HG02884 (cell line): Measurements from ENCODE around the gene DUOX2.

Experiments
- ATAC-seq: cut with Tn5 transposase; IDR thresholded peaks from one replicate; pipeline ENCODE4 v1.9.1; 2021; ENCODE audit warnings: mild to moderate bottlenecking, moderate library complexity; ENCODE audit not compliant: unreplicated experiment

DUOX2 gene

DNA sequence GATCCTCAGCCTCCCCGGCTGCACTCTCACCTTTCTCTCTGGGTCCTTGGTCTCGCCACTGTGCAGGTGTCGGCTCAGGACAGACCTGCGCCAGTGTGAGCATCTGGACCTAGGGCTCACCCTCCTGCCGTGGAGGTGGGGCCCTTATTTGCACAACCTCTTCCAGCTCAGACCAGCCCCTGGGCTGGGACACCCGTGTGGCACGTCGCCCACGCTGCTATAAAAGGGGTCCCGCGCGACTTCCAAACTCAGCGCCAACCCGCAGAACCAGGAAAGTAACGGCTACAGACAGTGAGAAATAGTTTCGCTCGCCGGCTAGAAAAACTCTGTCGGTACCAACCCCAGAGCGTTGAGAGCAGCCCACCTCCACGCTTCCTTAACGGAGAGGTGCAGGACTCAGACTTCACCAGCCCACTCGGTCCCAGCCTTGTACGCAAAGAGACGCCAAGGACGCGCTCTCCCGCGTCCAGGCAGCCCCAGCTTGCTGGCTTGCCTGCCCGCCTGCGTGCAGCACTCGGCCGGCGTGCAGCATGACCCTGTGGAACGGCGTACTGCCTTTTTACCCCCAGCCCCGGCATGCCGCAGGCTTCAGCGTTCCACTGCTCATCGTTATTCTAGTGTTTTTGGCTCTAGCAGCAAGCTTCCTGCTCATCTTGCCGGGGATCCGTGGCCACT is at the start of gene DUOX2, which contains the start of gene DUOXA2:
Gene DUOX2 (minus strand): TSS at position 97 of the 675 bp plus-strand sequence. CDS start 761 bp downstream, outside the sequence.
Gene DUOXA2 (plus strand): TSS at position 251 of the 675 bp plus-strand sequence. CDS start 280 bp downstream, at position 531.
- no peak for ATAC-seq

DNA sequence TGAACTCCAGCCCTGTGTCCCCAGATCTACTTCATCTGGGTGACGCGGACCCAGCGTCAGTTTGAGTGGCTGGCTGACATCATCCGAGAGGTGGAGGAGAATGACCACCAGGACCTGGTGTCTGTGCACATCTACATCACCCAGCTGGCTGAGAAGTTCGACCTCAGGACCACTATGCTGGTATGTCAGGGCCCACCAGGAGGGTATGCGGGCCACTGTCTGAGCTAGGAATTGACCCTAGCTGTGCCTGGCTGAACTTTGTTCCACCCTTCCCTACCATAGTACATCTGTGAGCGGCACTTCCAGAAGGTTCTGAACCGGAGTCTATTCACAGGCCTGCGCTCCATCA is 49.5 kb upstream of the DUOX2 start:
- no peak for ATAC-seq

DNA sequence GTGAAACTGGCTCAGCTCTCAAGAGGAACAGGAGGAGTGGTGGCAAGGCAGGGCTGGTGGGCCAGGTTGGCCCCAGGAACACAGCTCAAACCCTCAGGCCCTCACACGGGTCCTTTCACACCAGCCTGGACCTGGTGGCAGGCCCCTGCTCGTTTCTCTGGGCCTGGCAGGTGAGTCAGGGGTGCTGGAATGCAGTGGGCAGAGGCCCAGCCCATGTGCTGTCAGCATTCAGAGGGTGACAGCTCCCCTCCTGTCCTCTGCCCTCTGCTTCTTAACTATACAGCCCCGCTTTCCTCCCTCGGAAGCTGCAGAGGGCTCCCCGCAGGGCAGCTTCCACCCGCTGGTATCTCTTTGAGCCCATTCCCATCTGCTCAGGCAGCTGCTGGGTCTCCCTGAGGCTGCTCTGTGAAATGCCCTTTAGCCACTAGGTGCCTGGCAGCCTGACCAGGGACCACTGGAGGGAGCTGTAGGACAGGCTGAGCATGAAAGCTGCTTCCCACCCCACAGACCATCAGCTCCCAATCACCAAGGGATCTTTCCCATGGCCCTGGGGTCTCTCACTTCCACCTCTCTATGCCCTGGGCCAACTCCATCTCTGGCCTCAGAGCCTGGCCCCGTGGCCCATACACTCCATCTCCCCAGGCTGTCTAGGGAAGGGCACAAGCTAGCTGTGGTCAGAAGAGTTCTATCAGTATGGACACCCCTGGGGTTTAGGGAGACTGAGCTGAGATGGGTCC is 49.0 kb upstream of the DUOX2 start:
- ATAC-seq = no peak

DNA sequence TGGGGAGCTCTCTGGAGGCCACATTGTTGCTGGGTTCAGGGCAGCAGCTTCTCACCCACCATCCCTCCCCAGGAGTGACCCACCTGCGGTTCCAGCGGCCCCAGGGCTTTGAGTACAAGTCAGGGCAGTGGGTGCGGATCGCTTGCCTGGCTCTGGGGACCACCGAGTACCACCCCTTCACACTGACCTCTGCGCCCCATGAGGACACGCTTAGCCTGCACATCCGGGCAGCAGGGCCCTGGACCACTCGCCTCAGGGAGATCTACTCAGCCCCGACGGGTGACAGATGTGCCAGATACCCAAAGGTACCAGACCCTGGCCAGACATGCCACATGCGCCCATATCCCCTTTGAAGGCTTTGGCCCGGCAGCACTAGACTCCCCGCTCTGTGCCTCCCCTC is 47.7 kb upstream of the DUOX2 start:
- no peak for ATAC-seq

DNA sequence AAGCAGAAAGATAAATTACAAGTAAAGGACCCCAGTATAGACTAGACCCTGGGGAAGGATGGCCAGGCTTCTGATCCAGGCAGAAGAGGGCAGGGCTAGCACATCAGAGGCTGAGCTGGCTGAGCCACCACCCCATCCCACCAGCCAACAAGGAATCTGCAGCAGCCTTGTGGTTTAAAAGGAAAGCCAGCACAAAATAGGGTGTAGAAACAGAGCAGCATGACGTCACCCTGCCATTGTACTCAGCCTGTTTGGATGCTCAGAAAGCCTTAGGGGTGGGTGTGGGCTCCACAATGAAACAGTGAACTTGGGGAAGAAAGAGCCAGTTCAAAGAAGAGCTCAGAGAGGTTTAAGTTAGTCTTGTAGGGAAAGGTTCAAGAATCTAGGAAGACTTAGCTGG is 44.0 kb upstream of the DUOX2 start:
- no peak for ATAC-seq

DNA sequence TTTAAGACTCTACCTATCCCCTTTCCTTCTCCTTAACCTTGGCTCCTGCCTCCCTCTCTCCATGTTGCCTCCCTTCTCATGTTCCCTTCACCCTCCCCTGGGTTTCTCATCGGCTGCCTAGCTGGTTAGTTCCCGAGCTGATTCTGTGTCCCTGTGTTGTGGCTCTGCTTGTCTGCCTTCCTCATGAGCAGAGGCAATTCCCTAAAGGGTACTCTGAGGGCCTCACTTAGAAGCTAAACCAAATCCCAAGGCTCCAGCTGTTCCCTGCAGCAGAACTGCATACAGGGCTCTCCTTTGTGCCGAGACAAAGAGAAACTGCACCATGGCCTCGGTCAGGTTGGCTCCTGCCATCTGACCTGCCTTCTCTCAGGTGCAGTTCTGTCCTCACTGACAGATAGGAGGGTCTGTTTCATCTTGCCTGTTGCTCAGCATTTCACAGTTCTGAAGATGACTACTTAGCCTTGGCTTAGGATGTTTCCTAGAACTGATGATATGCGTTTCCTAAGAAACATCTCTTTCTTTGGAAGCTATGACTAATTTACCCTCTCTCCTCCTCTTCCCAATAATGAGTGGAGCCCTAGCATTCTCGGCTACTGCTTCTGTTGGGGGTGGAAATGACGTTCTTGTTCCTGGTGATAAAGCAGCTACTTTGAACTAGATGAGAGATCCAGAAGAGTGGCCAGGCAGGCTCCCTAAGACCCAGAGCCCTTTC is 42.9 kb upstream of the DUOX2 start:
- ATAC-seq = no peak

DNA sequence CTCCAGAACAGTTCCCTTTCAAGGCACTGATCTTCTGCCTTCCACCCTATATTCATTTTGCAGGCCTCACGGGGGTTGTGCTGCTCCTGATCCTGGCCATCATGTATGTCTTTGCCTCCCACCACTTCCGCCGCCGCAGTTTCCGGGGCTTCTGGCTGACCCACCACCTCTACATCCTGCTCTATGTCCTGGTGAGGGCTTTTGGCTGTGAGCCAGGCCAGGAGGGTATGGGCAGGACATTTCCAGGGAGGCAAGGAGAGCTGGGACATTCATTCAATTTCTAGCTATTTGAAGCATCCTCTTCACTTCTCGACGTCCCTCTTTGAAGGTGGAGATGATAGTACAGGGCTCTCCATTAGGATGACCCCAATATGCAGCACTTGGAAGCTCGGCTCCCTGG is 41.8 kb upstream of the DUOX2 start:
- no peak for ATAC-seq

DNA sequence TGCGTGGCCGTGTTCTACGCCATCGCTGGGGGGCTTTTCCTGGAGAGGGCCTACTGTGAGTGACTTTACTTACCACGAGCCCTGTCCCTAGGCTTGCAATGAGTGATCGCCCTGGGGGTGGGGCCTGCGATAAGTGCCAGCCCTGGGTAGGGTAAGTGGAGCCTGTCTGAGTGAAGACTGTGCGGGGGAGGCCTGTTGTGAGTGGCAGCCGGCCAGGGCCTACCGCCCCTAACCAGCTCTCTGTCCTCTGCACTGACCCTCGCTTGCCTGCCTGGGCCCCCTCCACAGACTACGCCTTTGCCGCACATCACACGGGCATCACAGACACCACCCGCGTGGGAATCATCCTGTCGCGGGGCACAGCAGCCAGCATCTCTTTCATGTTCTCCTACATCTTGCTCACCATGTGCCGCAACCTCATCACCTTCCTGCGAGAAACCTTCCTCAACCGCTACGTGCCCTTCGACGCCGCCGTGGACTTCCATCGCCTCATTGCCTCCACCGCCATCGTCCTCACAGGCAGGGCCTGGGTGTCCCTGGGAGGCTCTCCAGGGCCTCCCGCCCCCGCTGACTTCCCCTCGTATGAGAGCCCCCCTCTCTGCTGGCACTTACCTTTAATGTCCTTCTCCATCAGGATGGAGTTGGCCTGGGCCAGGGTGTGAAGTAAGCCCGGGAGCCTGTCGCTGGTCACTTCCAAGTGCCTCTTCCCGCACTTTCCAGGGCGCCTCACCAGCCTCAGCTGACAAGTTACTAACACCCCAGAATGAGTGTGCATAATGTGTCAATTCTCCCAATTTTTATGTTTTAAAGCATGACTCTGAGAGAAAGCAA is 38.2 kb upstream of the DUOX2 start:
- no peak for ATAC-seq

DNA sequence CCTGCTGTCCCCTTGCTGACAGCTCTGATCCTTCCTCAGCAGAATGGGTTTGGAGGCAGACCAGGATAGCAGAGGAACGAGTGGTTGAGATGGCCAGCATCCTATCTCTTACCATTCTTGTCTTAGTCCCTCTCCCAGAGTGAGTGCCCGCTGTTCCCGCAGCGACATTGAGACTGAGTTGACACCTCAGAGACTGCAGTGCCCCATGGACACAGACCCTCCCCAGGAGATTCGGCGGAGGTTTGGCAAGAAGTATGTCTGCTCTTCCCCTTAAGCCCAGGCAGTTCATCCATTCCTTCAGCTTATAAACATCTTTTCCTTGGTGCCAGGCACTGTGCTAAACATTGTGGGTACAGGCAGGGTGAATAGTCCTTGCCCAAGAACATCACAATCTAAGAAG is 37.0 kb upstream of the DUOX2 start:
- no peak for ATAC-seq

DNA sequence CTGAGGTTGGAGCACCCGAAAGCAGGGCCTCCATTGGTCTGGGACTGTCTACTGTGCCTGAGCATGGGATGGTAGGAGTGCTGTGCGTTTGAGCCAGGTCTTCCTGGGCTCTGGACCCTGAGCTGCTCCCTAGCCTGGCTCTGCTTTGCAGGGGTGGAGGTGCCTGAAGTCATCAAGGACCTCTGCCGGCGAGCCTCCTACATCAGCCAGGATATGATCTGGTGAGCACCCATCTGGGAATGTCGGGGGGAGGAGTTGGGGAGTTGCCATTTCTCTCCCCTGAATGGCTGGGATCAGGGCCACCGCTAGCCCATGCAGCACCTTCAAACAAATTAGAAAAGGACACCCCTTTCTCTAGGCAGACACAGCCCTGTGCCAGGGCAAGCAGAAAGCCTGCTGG is 36.5 kb upstream of the DUOX2 start:
- no peak for ATAC-seq

DNA sequence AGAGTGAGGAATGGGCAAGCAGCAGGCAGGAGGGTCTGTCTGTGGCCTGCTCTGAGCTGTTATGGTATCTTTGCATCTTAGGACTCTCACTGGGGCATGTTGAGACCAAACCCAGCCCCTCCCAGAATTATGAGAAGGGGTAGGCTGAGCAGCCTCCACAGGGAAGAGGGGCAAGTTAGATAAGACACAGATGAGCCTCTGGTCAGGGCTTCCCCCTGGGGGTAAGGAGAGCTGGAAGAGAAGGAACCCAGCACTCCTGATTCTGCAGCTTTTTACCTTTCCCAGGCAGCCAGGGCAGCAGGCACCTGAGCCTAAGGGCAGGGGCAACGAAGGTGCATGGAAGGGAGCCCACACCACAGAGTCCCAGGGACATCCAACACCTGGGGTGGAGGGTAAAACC is 35.1 kb upstream of the DUOX2 start:
- no peak for ATAC-seq

DNA sequence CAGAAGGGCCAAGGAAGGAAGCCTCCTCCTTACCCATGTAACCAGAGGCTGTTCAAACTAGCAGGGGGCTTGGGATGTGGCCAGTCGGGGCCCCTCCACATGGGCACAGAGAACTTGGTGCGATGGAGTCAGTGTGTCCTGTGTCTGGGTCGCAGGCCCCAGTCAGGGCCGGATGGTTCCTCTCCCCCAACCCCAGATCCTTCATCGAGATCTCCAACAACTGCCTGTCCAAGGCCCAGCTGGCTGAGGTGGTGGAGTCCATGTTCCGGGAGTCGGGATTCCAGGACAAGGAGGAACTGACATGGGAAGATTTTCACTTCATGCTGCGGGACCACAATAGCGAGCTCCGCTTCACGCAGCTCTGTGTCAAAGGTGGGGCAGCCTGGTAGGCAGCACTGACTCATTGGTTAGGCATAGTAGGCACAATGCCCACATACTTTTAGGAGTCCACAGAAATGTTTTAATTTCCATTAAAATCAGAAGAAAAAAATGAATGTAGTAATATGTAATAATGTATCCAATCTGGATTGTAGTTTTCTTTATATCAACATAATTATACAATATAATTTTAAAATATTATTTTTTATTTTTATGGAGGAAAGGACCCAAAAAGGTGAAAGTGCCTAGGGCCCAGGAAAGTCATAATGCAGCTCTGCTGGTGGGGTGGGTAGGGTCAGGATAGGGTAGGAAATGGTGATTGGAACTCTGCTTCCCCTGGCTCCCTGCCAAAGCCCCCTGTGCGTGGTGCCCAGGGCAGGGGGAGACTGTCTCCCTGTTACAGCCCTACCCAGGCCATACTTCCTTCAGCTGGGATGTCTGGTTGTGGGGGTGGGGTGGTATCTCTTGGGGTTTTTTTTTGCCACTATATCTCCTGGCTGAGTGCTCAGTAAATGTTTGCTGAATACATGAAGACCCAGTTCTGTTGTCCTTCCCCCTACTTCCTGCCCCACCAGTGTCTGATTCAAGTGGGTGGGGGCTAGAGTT is 34.4 kb upstream of the DUOX2 start:
- no peak for ATAC-seq

DNA sequence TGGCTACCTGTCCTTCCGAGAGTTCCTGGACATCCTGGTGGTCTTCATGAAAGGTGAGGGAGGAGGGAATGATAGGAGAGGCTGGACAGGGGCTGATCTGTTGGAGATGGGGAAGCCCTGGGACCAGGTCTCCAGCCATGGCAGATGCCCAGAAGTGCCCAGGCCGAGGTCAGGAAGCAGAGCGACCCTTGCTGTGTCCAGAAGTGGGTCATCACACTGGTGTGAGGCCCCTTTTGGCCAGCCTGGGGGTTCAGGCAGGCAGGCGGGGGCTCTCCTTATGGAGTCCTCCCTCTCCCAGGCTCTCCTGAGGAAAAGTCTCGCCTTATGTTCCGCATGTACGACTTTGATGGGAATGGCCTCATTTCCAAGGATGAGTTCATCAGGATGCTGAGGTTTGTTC is 33.6 kb upstream of the DUOX2 start:
- ATAC-seq = no peak

DNA sequence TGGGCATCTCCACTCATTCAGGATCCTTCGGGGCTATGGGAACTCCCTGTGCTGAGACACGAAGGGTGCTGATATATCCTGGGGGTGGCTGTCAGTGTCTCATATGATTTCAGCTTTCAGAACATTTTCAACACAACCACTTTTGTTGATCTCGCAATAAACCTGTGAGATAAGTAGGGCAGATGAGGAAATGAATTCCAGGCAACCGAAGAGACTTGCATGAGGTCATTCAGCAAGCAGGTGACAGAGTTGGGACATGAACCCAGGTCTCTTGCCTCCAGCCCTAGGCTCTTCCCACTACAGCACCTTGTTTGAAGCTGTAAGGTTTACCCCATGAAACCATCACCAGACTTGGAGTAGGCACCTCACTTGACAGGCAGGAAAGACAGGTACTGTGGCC is 32.4 kb upstream of the DUOX2 start:
- ATAC-seq = no peak

DNA sequence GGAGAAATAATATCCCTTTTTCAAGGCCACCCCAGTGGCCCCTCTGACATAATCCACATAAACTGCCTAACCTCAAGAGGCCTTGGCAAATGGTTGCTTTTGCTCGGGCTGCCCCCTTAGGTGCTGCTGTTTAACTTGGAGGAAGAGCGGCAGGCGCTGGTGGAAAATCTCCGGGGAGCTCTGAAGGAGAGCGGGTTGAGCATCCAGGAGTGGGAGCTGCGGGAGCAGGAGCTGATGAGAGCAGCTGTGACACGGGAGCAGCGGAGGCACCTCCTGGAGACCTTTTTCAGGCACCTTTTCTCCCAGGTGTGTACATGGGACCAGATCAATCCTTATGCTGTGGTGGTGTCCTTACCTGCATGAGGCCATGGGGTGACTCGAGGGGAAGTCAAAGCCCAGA is 30.8 kb upstream of the DUOX2 start:
- no peak for ATAC-seq

DNA sequence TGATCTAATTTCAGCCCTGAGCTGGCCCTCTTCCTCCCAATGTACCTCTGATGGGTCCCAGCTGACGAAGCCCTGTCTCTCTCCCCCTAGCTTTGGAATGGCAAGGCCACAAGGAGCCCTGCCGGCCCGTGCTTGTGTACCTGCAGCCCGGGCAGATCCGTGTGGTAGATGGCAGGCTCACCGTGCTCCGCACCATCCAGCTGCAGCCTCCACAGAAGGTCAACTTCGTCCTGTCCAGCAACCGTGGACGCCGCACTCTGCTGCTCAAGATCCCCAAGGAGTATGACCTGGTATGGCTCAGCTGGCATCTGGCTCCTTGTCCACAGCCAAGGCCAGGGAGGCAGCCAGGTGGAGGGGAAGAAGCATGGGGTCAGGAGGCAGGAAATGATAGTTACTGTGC is 30.0 kb upstream of the DUOX2 start:
- ATAC-seq = no peak

DNA sequence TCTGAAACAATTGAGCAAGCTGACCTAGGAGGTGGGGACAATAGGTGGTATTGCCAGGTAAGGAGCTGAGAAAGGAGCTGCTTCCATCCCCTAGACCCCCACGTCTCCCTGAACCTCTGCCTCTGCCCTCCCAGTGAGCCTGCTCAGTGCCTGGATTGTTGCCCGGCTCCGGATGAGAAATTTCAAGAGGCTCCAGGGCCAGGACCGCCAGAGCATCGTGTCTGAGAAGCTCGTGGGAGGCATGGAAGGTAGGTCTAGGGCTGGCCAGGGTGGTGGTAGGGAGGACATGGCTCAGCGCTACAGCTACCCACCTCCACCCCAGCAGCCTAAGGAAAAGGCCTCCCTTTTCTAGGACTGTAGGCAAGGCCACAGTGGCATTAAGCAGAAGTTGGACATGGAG is 29.1 kb upstream of the DUOX2 start:
- no peak for ATAC-seq

DNA sequence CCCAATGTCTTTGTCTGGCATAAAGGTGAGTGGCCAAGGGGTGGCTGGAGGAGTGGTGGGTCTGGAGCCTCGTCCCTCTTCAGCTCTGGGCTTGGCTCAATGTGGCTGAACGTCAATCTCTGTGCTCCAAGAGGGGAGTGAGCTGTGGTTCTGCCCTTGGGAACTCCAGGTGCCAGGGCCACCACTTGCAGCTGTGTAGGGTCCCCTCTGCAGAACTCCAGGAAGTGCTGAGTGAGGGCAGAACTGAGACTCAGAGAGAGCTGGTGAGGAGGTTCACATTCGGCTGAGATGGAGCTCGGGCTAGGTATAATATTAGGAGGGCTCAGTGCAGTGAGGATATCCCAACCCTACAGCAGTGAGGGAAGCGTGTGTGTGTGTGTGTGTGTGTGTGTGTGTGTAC is 27.4 kb upstream of the DUOX2 start:
- no peak for ATAC-seq

DNA sequence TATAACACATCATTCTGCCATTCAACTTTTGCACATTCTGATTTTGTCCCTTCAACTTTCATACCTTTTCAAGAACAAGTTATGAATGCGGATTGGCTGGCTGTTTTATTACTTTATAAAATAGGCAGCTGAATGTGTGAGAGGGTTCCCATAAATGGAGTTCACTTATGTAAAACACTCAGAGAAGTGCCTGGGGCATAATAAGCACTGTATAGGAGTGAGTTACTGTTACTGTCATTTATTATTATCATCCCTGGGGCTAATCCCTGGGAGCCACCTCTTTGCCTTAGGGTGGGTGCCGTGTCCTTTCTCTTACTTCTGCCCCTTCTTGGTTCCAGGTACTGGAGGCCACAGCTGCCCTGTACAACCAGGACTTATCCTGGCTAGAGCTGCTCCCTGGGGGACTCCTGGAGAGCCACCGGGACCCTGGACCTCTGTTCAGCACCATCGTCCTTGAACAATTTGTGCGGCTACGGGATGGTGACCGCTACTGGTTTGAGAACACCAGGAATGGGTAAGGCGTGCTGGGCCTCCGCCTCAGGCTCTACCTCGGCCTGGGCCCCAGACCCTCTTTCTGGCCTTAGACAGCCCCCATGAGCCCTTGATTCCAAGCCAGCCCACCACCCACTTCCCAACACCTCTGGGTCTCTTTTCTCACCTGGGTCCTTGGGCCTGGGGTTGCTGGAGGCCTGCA is 26.7 kb upstream of the DUOX2 start:
- ATAC-seq = no peak
